HG03039 (cell line): ENCODE measurements around the gene PSME2.

ENCODE experiments used
- ATAC-seq: cut with Tn5 transposase; IDR thresholded peaks from one replicate; pipeline ENCODE4 v1.9.1; 2021; ENCODE audit warnings: mild to moderate bottlenecking, moderate library complexity; ENCODE audit not compliant: unreplicated experiment

PSME2 gene

GRCh38 chr14:24156840-24157239 is 10.4 kb upstream of the PSME2 start:
- no peak for ATAC-seq

GRCh38 chr14:24155100-24155499 is 8.7 kb upstream of the PSME2 start:
- no peak for ATAC-seq

GRCh38 chr14:24151404-24152080 is 5.1 kb upstream of the PSME2 start:
- ATAC-seq, result no peak

- no peak for ATAC-seq
Measured at GRCh38 chr14:24150993-24151392, 4.6 kb upstream of the PSME2 start.

GRCh38 chr14:24150567-24150966 is 4.2 kb upstream of the PSME2 start:
- no peak for ATAC-seq

- ATAC-seq, result no peak
Measured at GRCh38 chr14:24150061-24150460, 3.7 kb upstream of the PSME2 start.

- no peak for ATAC-seq
Measured at GRCh38 chr14:24149302-24149969, 3.0 kb upstream of the PSME2 start.

- ATAC-seq, result no peak
Measured at GRCh38 chr14:24147761-24148428, 1.5 kb upstream of the PSME2 start.

- peak; percentile 80 for ATAC-seq
Measured at GRCh38 chr14:24146978-24147760, 759 bp upstream of the PSME2 start, which contains the start of gene RNF31. RNF31 (plus strand) TSS chr14:24147498; CDS start chr14:24147699, 201 bp downstream.

GRCh38 chr14:24145690-24146452 is 539 bp downstream of the PSME2 start:
- ATAC-seq, result no peak

- no peak for ATAC-seq
Measured at GRCh38 chr14:24145219-24145618, 1.2 kb downstream of the PSME2 start.

GRCh38 chr14:24144451-24144850 is 2.0 kb downstream of the PSME2 start:
- ATAC-seq, result no peak

GRCh38 chr14:24143511-24143910 is 2.9 kb downstream of the PSME2 start:
- no peak for ATAC-seq

- ATAC-seq, result peak; percentile 72
Measured at GRCh38 chr14:24141097-24141880, 5.1 kb downstream of the PSME2 start, which contains the start of gene EMC9. EMC9 (minus strand) TSS chr14:24141591; CDS start chr14:24141304, 287 bp downstream.

GRCh38 chr14:24139272-24139934 is 7.0 kb downstream of the PSME2 start:
- ATAC-seq, result no peak

- ATAC-seq, result no peak
Measured at GRCh38 chr14:24138396-24139271, 7.8 kb downstream of the PSME2 start.

- ATAC-seq, result no peak
Measured at GRCh38 chr14:24137529-24138395, 8.6 kb downstream of the PSME2 start.
